ENCODE measurements around the gene RCC2. TPM values are rescaled to one million over a fixed set of nuclear protein-coding genes. Genes with fewer than 3 reads are reported as not detected.

RCC2 gene
- total RNA-seq, 1 experiment from 2014 or later, result 473 TPM

- DNase-seq, result no peak
- H3K27ac Mint-ChIP-seq, result peak overlapping the region in 1 of 3 experiments; percentile 96; a peak in 4 of 7 replicates
- H3K4me2 ChIP-seq (ENCODE audit: insufficient read depth, insufficient read length, low read length), result peak overlapping the region; percentile 49
These were observed 6.2 kb downstream of the RCC2 start for GRCh38 chr1:17433261-17433660.

More at GRCh38 chr1:17433261-17433660, 6.2 kb downstream of the RCC2 start:
- H3K18ac ChIP-seq (ENCODE audit: insufficient read length, low read depth, low read length), result no peak overlapping the region
- H3T11ph ChIP-seq (ENCODE audit: low read length), result no peak overlapping the region
- Mint-ChIP-seq H3K4me1 (peaks cover 65 to 72% of the 10 kb centered on the region in 2 experiments), H3K36me3 (ENCODE audit: insufficient read depth in 1 of 3, low read depth in 3 of 3) (peaks cover 60 to 81% (median 76%) of the 10 kb centered on the region in 3 experiments; a peak in 6 of 7 replicates), H3K9me3 (no peaks in the 10 kb centered on the region), H3K4me3 (peak overlapping the region; percentile 54 to 84; a peak in 4 of 5 replicates), H3K27me3 (ENCODE audit: low read depth) (no peaks in the 10 kb centered on the region; the same call in 1 of the 2 replicates)
- no peak overlapping the region for H2BK5ac ChIP-seq (ENCODE audit: insufficient read length, low read length)
- no peak overlapping the region for H2BK20ac ChIP-seq (ENCODE audit: low read depth, low read length, poor library complexity, severe bottlenecking)
- H4K8ac ChIP-seq (replicated peaks; ENCODE audit: insufficient read length, low read depth, low read length), result no peak overlapping the region
- H3K9me3 ChIP-seq (ENCODE audit: control insufficient read depth, low read depth, low read length), result no peaks in the 10 kb centered on the region
- H3K9ac ChIP-seq (ENCODE audit: extremely low read depth, insufficient read length, low read length), result no peak overlapping the region
- H2AFZ ChIP-seq (ENCODE audit: low read length), result no peak overlapping the region
- H3K27ac ChIP-seq (ENCODE audit: insufficient read length, low read depth, low read length), result no peak overlapping the region
- H3K56ac ChIP-seq (ENCODE audit: insufficient read length, low read depth, low read length), result no peak overlapping the region
- H2BK12ac ChIP-seq (ENCODE audit: insufficient read length, low read depth, low read length), result no peak overlapping the region
- H2AK5ac ChIP-seq (ENCODE audit: insufficient read length, low read length), result no peak overlapping the region
- H2BK15ac ChIP-seq (ENCODE audit: low read depth, low read length), result no peak overlapping the region
- H2BK120ac ChIP-seq (ENCODE audit: low read depth, low read length, poor library complexity, severe bottlenecking), result no peak overlapping the region
- WGBS (ENCODE audit: extremely low coverage, insufficient read length, low lambda C conversion rate), result no CpG with 5 or more reads among the region's 13 CpGs
- no peak overlapping the region for H4K91ac ChIP-seq (ENCODE audit: insufficient read length, low read depth, low read length)
- H3K23ac ChIP-seq (ENCODE audit: insufficient read length, low read depth, low read length), result no peak overlapping the region
- H3K4ac ChIP-seq (ENCODE audit: low read depth, low read length), result no peak overlapping the region
- H4K5ac ChIP-seq (ENCODE audit: insufficient read length, low read depth, low read length), result no peak overlapping the region
- H3K14ac ChIP-seq (ENCODE audit: insufficient read depth, low read length), result no peak overlapping the region; the same call in 1 of the 2 replicates
- H3K27me3 ChIP-seq (ENCODE audit: insufficient read depth, low read length), result no peaks in the 10 kb centered on the region
- TF ChIP-seq CTCF (conservative IDR thresholded peaks at IDR 0.05), result no peak
- H4K20me1 ChIP-seq (ENCODE audit: control insufficient read depth, insufficient read depth, insufficient read length), result peaks cover 3% of the 10 kb centered on the region
- H3K79me2 ChIP-seq (ENCODE audit: insufficient read depth, low read length), result peaks cover 61% of the 10 kb centered on the region
- H3K23me2 ChIP-seq (ENCODE audit: insufficient read length, low read depth, low read length, poor library complexity, severe bottlenecking), result peaks cover 13% of the 10 kb centered on the region
- H3K4me1 ChIP-seq (ENCODE audit: insufficient read depth, low read length), result peaks cover 30% of the 10 kb centered on the region; the same call in 1 of the 2 replicates
- peaks cover 2% of the 10 kb centered on the region for H3K79me1 ChIP-seq (ENCODE audit: insufficient read depth, low read depth, low read length, poor library complexity, severe bottlenecking)
